ENCODE data around the gene SORCS2. TPM values are rescaled to one million over a fixed set of nuclear protein-coding genes. Genes with fewer than 3 reads are reported as not detected.
A peak's percentile ranks its signal among the peaks of the same experiment; 100 is the strongest.

SORCS2 gene
- 1 to 10 TPM; 1.0 to 4.4 TPM for total RNA-seq

DNA sequence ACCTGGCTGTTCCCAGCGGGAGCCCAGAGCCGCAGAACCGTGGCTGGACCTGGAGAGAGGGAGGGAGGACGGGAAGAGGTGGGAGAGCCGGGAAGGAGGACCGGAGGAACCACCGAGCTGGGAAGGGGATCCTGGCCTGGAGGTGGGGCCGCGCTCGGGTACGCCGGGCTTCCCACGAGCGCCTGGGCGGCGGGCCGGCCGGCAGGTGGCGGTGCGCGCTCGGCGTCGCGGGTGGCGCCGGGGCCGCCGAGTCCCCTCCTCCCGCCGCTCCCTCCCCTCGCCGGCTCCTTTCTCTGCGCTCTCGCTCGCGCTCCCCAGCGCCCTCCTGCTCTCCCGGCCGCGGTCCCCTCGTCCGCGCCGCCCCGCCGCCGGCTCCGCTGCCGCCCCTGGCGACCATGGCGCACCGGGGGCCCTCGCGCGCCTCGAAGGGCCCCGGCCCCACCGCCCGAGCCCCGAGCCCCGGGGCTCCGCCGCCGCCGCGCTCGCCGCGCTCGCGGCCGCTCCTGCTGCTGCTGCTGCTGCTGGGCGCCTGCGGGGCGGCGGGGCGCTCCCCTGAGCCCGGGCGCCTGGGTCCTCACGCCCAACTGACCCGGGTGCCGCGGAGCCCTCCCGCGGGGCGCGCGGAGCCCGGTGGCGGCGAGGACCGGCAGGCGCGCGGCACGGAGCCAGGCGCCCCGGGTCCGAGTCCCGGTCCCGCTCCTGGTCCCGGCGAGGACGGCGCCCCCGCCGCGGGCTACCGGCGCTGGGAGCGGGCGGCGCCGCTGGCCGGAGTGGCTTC lies at the start of gene SORCS2:
TSS of gene SORCS2 (plus strand) at position 287 of the 778 bp plus-strand sequence.
- peak; percentile 54 for DNase-seq (ENCODE audit: low spot score)
- peaks cover 14% of the 10 kb centered on the region for H3K27me3 ChIP-seq (replicated peaks; ENCODE audit: insufficient read depth)
- no peaks in the 10 kb centered on the region for H3K36me3 ChIP-seq
- H3K4me3 ChIP-seq = peak within 1 kb of the TSS; percentile 26 to 28
- H3K27ac ChIP-seq = no peak within 1 kb of the TSS
- H3K9me3 ChIP-seq = no peaks in the 10 kb centered on the region
- H3K4me1 ChIP-seq (replicated peaks) = peaks cover 3% of the 10 kb centered on the region
- WGBS = under 1% methylated on average over 68 of the region's 116 CpGs
- intact Hi-C loops (cut with DNase I) = loop anchor here (1.0 to 10.0 kb wide), 5 partner anchors 104 to 792 kb away; no protein-coding TSS in a partner anchor
- TF ChIP-seq POLR2AphosphoS5 (IDR thresholded peaks at IDR 0.05) = no peak
- no peak for TF ChIP-seq POLR2A (IDR thresholded peaks at IDR 0.05)
- TF ChIP-seq, protein P1, sequence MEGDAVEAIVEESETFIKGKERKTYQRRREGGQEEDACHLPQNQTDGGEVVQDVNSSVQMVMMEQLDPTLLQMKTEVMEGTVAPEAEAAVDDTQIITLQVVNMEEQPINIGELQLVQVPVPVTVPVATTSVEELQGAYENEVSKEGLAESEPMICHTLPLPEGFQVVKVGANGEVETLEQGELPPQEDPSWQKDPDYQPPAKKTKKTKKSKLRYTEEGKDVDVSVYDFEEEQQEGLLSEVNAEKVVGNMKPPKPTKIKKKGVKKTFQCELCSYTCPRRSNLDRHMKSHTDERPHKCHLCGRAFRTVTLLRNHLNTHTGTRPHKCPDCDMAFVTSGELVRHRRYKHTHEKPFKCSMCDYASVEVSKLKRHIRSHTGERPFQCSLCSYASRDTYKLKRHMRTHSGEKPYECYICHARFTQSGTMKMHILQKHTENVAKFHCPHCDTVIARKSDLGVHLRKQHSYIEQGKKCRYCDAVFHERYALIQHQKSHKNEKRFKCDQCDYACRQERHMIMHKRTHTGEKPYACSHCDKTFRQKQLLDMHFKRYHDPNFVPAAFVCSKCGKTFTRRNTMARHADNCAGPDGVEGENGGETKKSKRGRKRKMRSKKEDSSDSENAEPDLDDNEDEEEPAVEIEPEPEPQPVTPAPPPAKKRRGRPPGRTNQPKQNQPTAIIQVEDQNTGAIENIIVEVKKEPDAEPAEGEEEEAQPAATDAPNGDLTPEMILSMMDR (IDR thresholded peaks at IDR 0.05) = peak; percentile 73 to 95 (median 77)

- no peak for DNase-seq (ENCODE audit: low spot score)
- Histone ChIP-seq H3K27ac (no peak overlapping the region), H3K4me3 (no peak overlapping the region), H3K27me3 (replicated peaks; ENCODE audit: insufficient read depth) (no peaks in the 10 kb centered on the region), H3K9me3 (no peaks in the 10 kb centered on the region), H3K4me1 (replicated peaks) (no peaks in the 10 kb centered on the region), H3K36me3 (no peaks in the 10 kb centered on the region)
- intact Hi-C loops (cut with DNase I) = no loop called here
- 94% methylated on average over 17 of the region's 17 CpGs for WGBS
- TF ChIP-seq, protein P1 (IDR thresholded peaks at IDR 0.05) = no peak
- TF ChIP-seq POLR2AphosphoS5 (IDR thresholded peaks at IDR 0.05) = no peak
- no peak for TF ChIP-seq POLR2A (IDR thresholded peaks at IDR 0.05)
Observed at GRCh38 chr4:7144374-7145290, 47.7 kb upstream of the SORCS2 start.

GRCh38 chr4:7145291-7145934 lies 46.9 kb upstream of the SORCS2 start:
- Histone ChIP-seq H3K27me3 (replicated peaks; ENCODE audit: insufficient read depth) (no peaks in the 10 kb centered on the region), H3K9me3 (no peaks in the 10 kb centered on the region), H3K4me1 (replicated peaks) (no peaks in the 10 kb centered on the region), H3K36me3 (no peaks in the 10 kb centered on the region), H3K27ac (no peak overlapping the region), H3K4me3 (no peak overlapping the region)
- 84% methylated on average over 14 of the region's 14 CpGs for WGBS
- intact Hi-C loops (cut with DNase I) = no loop called here
- no peak for DNase-seq (ENCODE audit: low spot score)
- no peak for TF ChIP-seq POLR2A (IDR thresholded peaks at IDR 0.05)
- TF ChIP-seq POLR2AphosphoS5 (IDR thresholded peaks at IDR 0.05) = no peak
- TF ChIP-seq, protein P1 (IDR thresholded peaks at IDR 0.05) = no peak

DNA sequence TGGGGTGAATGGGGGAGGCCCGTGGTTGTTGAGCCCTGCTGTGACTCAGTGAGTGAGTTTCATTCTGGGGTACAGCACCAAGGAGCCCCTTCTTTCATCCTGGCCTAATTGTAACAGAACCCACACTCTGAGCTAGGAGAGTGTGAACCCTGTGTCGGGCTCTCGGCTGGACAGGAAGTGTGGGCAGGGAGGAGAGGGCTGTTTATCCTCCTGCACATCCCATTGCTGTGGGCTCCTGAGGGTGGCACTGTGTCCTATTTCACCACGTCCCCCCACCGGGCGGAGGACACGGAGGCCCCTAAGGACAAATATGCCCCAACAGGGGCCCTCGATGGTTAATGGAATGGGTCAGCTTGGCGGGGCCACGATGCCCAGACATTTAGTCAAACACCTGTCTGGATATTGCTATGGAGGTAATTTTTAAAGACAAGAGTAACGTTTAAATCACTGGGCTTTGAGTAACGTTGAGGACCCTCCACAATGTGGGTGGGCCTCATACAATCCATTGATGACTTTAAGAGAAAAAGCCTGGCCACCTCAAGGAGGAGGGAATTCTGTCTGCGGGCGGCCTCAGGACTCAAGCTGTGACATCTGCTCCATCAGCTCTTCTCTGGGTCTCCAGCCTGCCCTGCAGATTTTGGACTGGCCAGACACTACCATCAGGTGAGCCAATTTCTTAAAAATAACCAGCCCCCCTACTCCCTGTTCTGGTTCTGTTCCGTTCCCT lies 46.1 kb upstream of the SORCS2 start:
- Histone ChIP-seq H3K4me3 (no peak overlapping the region), H3K27me3 (replicated peaks; ENCODE audit: insufficient read depth) (no peaks in the 10 kb centered on the region), H3K36me3 (no peaks in the 10 kb centered on the region), H3K9me3 (no peaks in the 10 kb centered on the region), H3K27ac (no peak overlapping the region), H3K4me1 (replicated peaks) (no peaks in the 10 kb centered on the region)
- intact Hi-C loops (cut with DNase I) = no loop called here
- TF ChIP-seq, protein P1 (IDR thresholded peaks at IDR 0.05) = no peak
- TF ChIP-seq POLR2AphosphoS5 (IDR thresholded peaks at IDR 0.05) (no peak), POLR2A (IDR thresholded peaks at IDR 0.05) (no peak)
- whole genome bisulfite sequencing = 82% methylated on average over 15 of the region's 15 CpGs
- no peak for DNase-seq (ENCODE audit: low spot score)

Measured in prostate gland (tissue), 2 donors.